Measurements from ENCODE around the gene RMND1. TPM values are rescaled to one million over a fixed set of nuclear protein-coding genes. Genes with fewer than 3 reads are reported as not detected.
"Not testable (repeated sequence)": the region's sequence is repeated elsewhere in the genome, so short reads cannot be mapped to it uniquely, and the experiment has no call there.

The RMND1 gene
- total and polyA plus RNA-seq, 2 of the 13 experiments (the other 11 are each of a cell fraction or from before 2014, with no cell fraction given), result 34.0 to 72.5 TPM

DNA sequence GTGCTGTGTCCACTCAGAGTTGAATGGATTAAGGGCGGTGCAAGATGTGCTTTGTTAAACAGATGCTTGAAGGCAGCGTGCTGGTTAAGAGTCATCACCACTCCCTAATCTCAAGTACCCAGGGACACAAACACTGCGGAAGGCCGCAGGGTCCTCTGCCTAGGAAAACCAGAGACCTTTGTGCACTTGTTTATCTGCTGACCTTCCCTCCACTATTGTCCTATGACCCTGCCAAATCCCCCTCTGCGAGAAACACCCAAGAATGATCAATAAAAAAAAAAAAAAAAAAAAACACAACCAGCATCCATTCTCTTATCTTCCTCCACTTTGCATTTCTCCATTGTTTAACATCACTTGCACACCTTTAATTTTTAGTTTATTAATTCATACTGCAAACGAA lies 998 bp downstream of the RMND1 start (continued):
- TF ChIP-seq ARID4A (CRISPR knock-in tag; IDR thresholded peaks at IDR 0.05; ENCODE audit: borderline replicate concordance) (0 out of 2 replicates have a peak, but pooled peaks have one; percentile 1), HOXA3 (CRISPR knock-in tag; IDR thresholded peaks at IDR 0.05) (0 out of 2 replicates have a peak, but pooled peaks have one; percentile 28), SOX6 (CRISPR knock-in tag; IDR thresholded peaks at IDR 0.05) (peak; percentile 51), PPARG (CRISPR knock-in tag; conservative IDR thresholded peaks at IDR 0.05) (0 out of 2 replicates have a peak, but pooled peaks have one; percentile 34), IKZF5 (CRISPR knock-in tag; IDR thresholded peaks at IDR 0.05) (0 out of 2 replicates have a peak, but pooled peaks have one; percentile 36), BCL6 (CRISPR knock-in tag; IDR thresholded peaks at IDR 0.05) (peak; percentile 86), KAT7 (CRISPR knock-in tag; IDR thresholded peaks at IDR 0.05; ENCODE audit: borderline replicate concordance) (peak; percentile 59; the same call in 1 of the 2 replicates), FOXJ3 (CRISPR knock-in tag; IDR thresholded peaks at IDR 0.05; ENCODE audit: borderline replicate concordance) (0 out of 2 replicates have a peak, but pooled peaks have one; percentile 25), FOXK2 (IDR thresholded peaks at IDR 0.05) (peak; percentile 58; the same call in 1 of the 2 replicates)
- not testable (repeated sequence) for TF ChIP-seq SOX6 (IDR thresholded peaks at IDR 0.05)
- TF ChIP-seq, protein P1, sequence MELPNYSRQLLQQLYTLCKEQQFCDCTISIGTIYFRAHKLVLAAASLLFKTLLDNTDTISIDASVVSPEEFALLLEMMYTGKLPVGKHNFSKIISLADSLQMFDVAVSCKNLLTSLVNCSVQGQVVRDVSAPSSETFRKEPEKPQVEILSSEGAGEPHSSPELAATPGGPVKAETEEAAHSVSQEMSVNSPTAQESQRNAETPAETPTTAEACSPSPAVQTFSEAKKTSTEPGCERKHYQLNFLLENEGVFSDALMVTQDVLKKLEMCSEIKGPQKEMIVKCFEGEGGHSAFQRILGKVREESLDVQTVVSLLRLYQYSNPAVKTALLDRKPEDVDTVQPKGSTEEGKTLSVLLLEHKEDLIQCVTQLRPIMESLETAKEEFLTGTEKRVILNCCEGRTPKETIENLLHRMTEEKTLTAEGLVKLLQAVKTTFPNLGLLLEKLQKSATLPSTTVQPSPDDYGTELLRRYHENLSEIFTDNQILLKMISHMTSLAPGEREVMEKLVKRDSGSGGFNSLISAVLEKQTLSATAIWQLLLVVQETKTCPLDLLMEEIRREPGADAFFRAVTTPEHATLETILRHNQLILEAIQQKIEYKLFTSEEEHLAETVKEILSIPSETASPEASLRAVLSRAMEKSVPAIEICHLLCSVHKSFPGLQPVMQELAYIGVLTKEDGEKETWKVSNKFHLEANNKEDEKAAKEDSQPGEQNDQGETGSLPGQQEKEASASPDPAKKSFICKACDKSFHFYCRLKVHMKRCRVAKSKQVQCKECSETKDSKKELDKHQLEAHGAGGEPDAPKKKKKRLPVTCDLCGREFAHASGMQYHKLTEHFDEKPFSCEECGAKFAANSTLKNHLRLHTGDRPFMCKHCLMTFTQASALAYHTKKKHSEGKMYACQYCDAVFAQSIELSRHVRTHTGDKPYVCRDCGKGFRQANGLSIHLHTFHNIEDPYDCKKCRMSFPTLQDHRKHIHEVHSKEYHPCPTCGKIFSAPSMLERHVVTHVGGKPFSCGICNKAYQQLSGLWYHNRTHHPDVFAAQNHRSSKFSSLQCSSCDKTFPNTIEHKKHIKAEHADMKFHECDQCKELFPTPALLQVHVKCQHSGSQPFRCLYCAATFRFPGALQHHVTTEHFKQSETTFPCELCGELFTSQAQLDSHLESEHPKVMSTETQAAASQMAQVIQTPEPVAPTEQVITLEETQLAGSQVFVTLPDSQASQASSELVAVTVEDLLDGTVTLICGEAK (IDR thresholded peaks at IDR 0.05), result peak; percentile 74
- TF ChIP-seq, protein P1 (CRISPR knock-in tag; IDR thresholded peaks at IDR 0.05), result not testable (repeated sequence)

Measured in HepG2 (cell line).